K562 (cell line): ENCODE results near the gene PGM2. TPM values are rescaled to one million over a fixed set of nuclear protein-coding genes. Genes with fewer than 3 reads are reported as not detected.

Experiments used
- ATAC-seq: fragments of 200-7000 bp; cut with Tn5 transposase; 3 replicates; pipeline ENCODE4 v1.9.1; 2020; ENCODE audit warnings: moderate library complexity
- BruUV-seq: library from RNA; stranded (reverse); fragments of 400-500 nt; replicated peaks from 2 replicates; lab custom pipeline; 2021; lab: Mats Ljungman, UMichigan
- CTCF ChIA-PET: fragments of 300-600 bp; formaldehyde crosslinking; extraction: SDS; loops from one replicate; lab custom pipeline; 2021; ENCODE audit warnings: low intra/inter-chr PET ratio; lab: Yijun Ruan, JAX
- POLR2A ChIA-PET: fragments of 300-600, 350-650 bp; sonication (Branson Sonifier 250); formaldehyde crosslinking; extraction: SDS; loops from one replicate; lab custom pipeline; 2021; ENCODE audit warnings: antibody characterized with exemption, inconsistent platforms; lab: Yijun Ruan, JAX
- DNase-seq, 4 experiments: peaks; one replicate each; pipeline versions ENCODE4 v3.0.0 to v3.0.0-alpha.2; 2011 to 2018; ENCODE audit warnings: low spot score in 3 of 4, mixed read lengths in 3 of 4; ENCODE audit errors: extremely low read depth in 1 of 4
- FAIRE-seq: peaks from 2 replicates; lab custom pipeline; 2011; peaks lifted over from hg19 to GRCh38; lab: Jason Lieb, UNC
- H2AFZ ChIP-seq: 2 replicates; pipeline ENCODE4 v1.6.0; 2011; ENCODE audit warnings: low read depth, low read length, control low read depth, inconsistent platforms
- H3K27ac ChIP-seq: fragments of 200-600 bp; 3 replicates; pipeline ENCODE4 v1.8.0; 2011; ENCODE audit warnings: low read depth, mild to moderate bottlenecking, control low read depth, inconsistent platforms, low read length, moderate library complexity, mixed read lengths; ENCODE audit errors: extremely low read depth
- H3K27me3 ChIP-seq, 2 experiments: fragments of 300-600 bp in 1 of 2; 2 replicates in 1 of 2; 3 replicates in 1 of 2; pipeline versions ENCODE4 v1.6.0 to v1.8.0; 2011; ENCODE audit warnings: inconsistent platforms in 2 of 2, low read length in 2 of 2, mild to moderate bottlenecking in 1 of 2, mixed read lengths in 1 of 2, moderate library complexity in 1 of 2; ENCODE audit not compliant: control insufficient read depth in 2 of 2, insufficient read depth in 2 of 2
- H3K36me3 ChIP-seq: fragments of 300-600 bp; 3 replicates; pipeline ENCODE4 v1.8.0; 2011; ENCODE audit warnings: mild to moderate bottlenecking, low read length, inconsistent platforms; ENCODE audit not compliant: control insufficient read depth, insufficient read depth
- H3K4me1 ChIP-seq, 2 experiments: fragments of 200-600 bp in 1 of 2; replicated peaks in 1 of 2; 2 replicates in 1 of 2; 3 replicates in 1 of 2; pipeline versions ENCODE4 v1.5.1 to v1.8.0; 2011; ENCODE audit warnings: inconsistent platforms in 2 of 2, low read length in 2 of 2, mild to moderate bottlenecking in 1 of 2, mixed read lengths in 1 of 2, moderate library complexity in 1 of 2; ENCODE audit not compliant: control insufficient read depth in 2 of 2, insufficient read depth in 2 of 2
- H3K4me2 ChIP-seq: 2 replicates; pipeline ENCODE4 v1.6.1; 2011; ENCODE audit warnings: low read length, control low read depth, inconsistent platforms, mixed read lengths; ENCODE audit not compliant: insufficient read depth
- H3K4me3 ChIP-seq: fragments of 200-600 bp; sonication (generic), shearing (Covaris generic); 2 replicates; pipeline ENCODE4 v1.5.1; 2016; ENCODE audit warnings: control low read depth, inconsistent platforms
- H3K79me2 ChIP-seq: fragments of 200-600 bp; 3 replicates; pipeline ENCODE4 v1.8.0; 2011; ENCODE audit warnings: low read length, inconsistent platforms; ENCODE audit not compliant: control insufficient read depth, insufficient read depth
- H3K9ac ChIP-seq, 2 experiments: 2 replicates each; pipeline versions ENCODE4 v1.6.0 to v1.6.1; 2011; ENCODE audit warnings: low read depth in 2 of 2, low read length in 2 of 2, control low read depth in 1 of 2, inconsistent platforms in 1 of 2, mild to moderate bottlenecking in 1 of 2, mixed read lengths in 1 of 2; ENCODE audit not compliant: insufficient read depth in 1 of 2
- H3K9me1 ChIP-seq: one replicate; pipeline ENCODE4 v1.6.0; 2011; ENCODE audit warnings: inconsistent platforms, mild to moderate bottlenecking, low read length, moderate library complexity; ENCODE audit not compliant: control insufficient read depth, insufficient read depth
- H3K9me3 ChIP-seq: replicated peaks from 2 replicates; pipeline ENCODE4 v1.5.1; 2011; ENCODE audit warnings: low read depth, low read length, inconsistent platforms; ENCODE audit not compliant: control insufficient read depth, insufficient read depth
- H4K20me1 ChIP-seq: replicated peaks from 2 replicates; pipeline ENCODE4 v1.6.1; 2011; ENCODE audit warnings: low read length, inconsistent platforms, mixed read lengths; ENCODE audit not compliant: control insufficient read depth, insufficient read depth
- C11orf30 ChIP-seq: fragments of 450-650 bp; IDR thresholded peaks from 2 replicates; pipeline ENCODE4 v1.6.1; 2016; ENCODE audit warnings: low read depth, mild to moderate bottlenecking
- MAFF ChIP-seq: IDR thresholded peaks from 2 replicates; pipeline ENCODE4 v1.6.1; 2012; ENCODE audit warnings: low read length, improper control_type of control experiment
- SMAD1 ChIP-seq: fragments of 150-350 bp; IDR thresholded peaks from 2 replicates; pipeline ENCODE4 v1.6.1; 2014; ENCODE audit warnings: low read length, low read depth; ENCODE audit not compliant: partially characterized antibody
- ZNF316 ChIP-seq: fragments of 450-650 bp; IDR thresholded peaks from 2 replicates; pipeline ENCODE4 v1.6.1; 2016
- ZNF347 ChIP-seq: fragments of 450-650 bp; formaldehyde crosslinking; IDR thresholded peaks from 2 replicates; pipeline ENCODE4 v1.4.0; 2020; ENCODE audit warnings: low read depth, mild to moderate bottlenecking, moderate library complexity
- whole genome bisulfite sequencing: fragments of 100-300 bp; shearing (Covaris generic); methylation state at CpG from one replicate; pipeline ENCODE4 v1.1.6; 2016; ENCODE audit warnings: low coverage, mixed read lengths; ENCODE audit not compliant: insufficient coverage; ENCODE audit errors: missing lambda C conversion rate; 5-methylcytosine and 5-hydroxymethylcytosine counted together
- in situ Hi-C: fragments of 300-500 bp; cut with MboI; formaldehyde crosslinking; loops from 4 replicates; pipeline ENCODE4 v1.15.0; 2018; ENCODE audit warnings: inconsistent platforms, mixed read lengths
- intact Hi-C: fragments of 100-400 bp; cut with micrococcal nuclease; formaldehyde crosslinking; loops from 2 replicates; pipeline ENCODE4 v1.14.2; 2022
- polyA plus RNA-seq, 8 experiments: library from polyadenylated mRNA; depleted of rRNA in 4 of 8; stranded (reverse) in 5 of 8; unstranded in 3 of 8; fragments of >200 nt; fragmentation: Nextera tagmentation in 2 of 8; fragmentation: Illumina TruSeq in 1 of 8; extraction: Ambion mirVana in 2 of 8; extraction: Trizol in 1 of 8; gene quantifications; 2 replicates each; pipeline versions ENCODE4 v1.2.1 to v1.2.3, GENCODE V29; 2011 to 2014; ENCODE audit warnings: inconsistent platforms in 1 of 8, missing spikeins in 1 of 8
- total RNA-seq, 7 experiments: library from RNA; depleted of rRNA in 6 of 7; stranded (reverse); fragments of >200 nt in 6 of 7; fragmentation: Illumina TruSeq in 2 of 7; extraction: Trizol in 2 of 7; gene quantifications; 2 replicates each; pipeline versions ENCODE4 v1.2.1 to v1.2.3, GENCODE V29; 2011 to 2021; ENCODE audit warnings: low replicate concordance in 1 of 7

PGM2 gene
- total and polyA plus RNA-seq, 9 of the 15 experiments (the other 6 are each of a cell fraction or from before 2014, with no cell fraction given): 15.2 to 77.3 (median 51.4) TPM

- no peaks in the 10 kb centered on the region for H3K9me1 ChIP-seq
- 0% methylated on average over 9 of the region's 9 CpGs for WGBS
- H3K4me2 ChIP-seq: no peak overlapping the region
- ChIA-PET CTCF (no interaction called here), POLR2A (no interaction called here)
- H3K27me3 ChIP-seq: peaks cover 21 to 34% of the 10 kb centered on the region in 2 experiments
- no peak overlapping the region for H3K4me3 ChIP-seq
- peaks cover 0 to 4% of the 10 kb centered on the region in 2 experiments; a peak in 1 of 5 replicates for H3K4me1 ChIP-seq
- H2AFZ ChIP-seq: no peak overlapping the region
- BruUV-seq: no TSS peak
- DNase-seq: no peak
- H3K36me3 ChIP-seq: no peaks in the 10 kb centered on the region
- no peak for FAIRE-seq
- H3K9ac ChIP-seq: no peak overlapping the region
- TF ChIP-seq MAFF (peak; percentile 43; the same call in 1 of the 2 replicates), C11orf30 (0 out of 2 replicates have a peak, but pooled peaks have one; percentile 13), ZNF316 (peak; percentile 29; the same call in 1 of the 2 replicates), SMAD1 (no peak), ZNF347 (no peak)
- in situ Hi-C loops (no loop called here), intact Hi-C loops (no loop called here)
- no peak for ATAC-seq
- no peaks in the 10 kb centered on the region for H3K79me2 ChIP-seq
- H3K9me3 ChIP-seq: no peaks in the 10 kb centered on the region
- no peaks in the 10 kb centered on the region for H4K20me1 ChIP-seq
- no peak overlapping the region for H3K27ac ChIP-seq
Measured at GRCh38 chr4:37902738-37903693, 76.5 kb downstream of the PGM2 start.
